Kidney glomerular epithelial cell (primary cell): ENCODE results near the gene SDK2.
A peak's percentile ranks its signal among the peaks of the same experiment; 100 is the strongest.

ENCODE experiments used
- DNase-seq: peaks from one replicate; lab custom pipeline; 2025; lab: John Stamatoyannopoulos, UW

Gene SDK2

DNA sequence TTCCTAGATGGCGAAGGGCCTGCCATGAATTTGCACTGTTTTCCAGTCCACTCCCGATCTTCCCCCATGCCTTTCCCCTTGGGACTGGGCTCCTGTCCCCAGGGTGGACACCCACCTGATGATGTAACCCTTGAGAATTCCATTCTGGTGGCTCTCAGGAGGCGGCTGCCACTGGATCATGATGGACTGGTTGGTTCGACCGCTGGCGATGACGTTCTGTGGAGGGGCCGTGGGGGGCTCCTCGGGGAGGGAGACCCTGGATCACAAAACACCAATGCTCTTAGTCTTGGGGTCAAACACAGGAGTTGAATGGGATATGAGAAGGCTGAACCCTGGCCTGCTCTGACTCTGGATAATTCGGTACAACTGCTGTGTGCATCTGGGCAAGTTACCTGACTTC lies 225.2 kb downstream of the SDK2 start:
- no peak for DNase-seq

DNA sequence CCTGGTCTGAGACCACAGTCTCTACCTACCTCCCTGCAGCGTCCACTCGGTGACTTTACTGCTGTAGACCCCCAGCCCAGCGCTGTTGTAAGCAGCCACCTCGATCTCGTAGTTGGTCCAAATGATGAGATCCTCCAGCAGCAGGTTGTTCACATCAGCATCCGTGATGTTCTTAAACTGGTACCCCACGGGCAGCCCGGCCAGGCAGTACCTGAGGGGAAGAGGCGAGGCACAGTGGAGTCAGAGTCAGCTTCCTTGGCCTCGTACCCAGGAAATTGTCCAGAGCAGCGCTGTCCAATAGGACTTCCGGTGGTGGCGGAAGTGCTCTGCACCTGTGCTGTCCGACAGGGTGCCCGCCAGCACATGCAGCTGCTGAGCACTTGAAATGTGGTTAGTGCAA lies 228.5 kb downstream of the SDK2 start:
- DNase-seq: no peak

DNA sequence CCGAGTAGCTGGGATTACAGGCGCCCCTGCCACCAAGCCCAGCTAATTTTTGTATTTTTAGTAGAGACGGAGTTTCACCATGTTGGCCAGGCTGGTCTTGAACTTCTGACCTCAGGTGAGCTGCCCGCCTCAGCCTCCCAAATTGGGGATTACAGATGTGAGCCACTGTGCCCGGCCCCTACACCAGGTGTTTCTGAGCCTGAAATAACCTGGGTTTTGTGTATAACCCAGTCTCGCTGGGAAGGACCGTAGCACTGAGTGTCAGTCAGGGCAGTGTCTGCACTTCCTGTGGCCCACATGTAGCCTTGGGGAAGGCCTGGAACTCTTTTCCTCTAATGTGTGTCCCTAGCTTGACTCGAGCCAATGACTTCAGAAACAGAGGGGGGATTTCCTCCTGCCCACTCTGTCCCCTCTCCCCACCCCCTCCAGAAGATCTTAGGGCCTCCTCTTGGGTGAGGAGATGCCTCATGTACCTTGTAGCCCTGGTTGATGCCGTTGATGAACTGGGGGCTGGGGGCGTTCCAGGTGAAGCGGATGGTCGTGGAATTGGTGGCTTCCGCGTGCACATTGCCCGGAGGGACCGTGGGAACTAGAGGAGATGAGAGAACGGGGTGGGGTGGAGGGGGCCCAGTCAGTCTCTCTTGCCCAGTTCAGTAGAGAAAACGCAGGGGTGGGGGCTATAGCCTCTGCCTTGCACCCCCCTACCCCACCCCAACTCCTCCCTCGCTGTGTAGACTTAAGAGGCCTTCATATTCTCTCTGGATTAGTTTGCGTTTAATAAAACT lies 229.9 kb downstream of the SDK2 start:
- no peak for DNase-seq

DNA sequence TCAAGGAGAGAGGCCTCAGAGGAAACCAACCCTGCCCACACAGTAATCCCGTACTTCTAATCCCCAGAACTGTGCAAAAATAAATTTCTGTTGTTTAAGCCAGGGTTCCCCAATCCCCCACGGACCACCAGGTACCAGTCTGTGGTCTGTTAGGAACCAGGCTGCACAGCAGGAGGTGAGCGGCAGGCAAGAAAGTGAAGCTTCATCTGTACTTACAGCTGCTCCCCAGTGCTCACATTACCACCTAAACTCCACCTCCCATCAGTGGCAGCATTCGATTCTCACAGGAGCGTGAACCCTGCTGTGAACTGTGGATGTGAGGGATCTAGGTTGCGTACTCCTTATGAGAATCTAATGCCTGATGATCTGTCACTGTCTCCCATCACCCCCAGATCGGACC lies 231.3 kb downstream of the SDK2 start:
- DNase-seq: no peak

DNA sequence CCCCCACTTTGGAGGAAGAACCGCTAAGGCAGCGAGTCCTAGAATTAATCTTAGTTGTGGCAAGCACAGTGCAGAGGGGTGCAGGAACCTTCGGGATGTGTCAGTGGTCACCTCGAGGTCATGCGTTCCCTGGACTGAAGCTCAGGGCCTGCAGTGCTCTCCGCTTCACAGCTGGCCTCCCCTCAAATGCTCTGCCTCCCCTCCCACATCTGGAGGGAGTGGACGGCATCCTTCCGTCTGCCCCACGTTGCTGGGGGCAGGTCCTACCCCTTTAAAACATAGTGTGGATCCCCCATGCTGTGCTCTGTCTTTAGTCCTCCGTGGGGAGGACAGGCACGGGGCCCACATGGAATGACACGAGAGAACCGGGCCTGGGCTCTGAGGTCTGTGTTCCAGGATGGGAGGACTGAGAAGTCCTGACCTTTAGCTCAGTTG lies 232.9 kb downstream of the SDK2 start:
- DNase-seq: no peak

DNA sequence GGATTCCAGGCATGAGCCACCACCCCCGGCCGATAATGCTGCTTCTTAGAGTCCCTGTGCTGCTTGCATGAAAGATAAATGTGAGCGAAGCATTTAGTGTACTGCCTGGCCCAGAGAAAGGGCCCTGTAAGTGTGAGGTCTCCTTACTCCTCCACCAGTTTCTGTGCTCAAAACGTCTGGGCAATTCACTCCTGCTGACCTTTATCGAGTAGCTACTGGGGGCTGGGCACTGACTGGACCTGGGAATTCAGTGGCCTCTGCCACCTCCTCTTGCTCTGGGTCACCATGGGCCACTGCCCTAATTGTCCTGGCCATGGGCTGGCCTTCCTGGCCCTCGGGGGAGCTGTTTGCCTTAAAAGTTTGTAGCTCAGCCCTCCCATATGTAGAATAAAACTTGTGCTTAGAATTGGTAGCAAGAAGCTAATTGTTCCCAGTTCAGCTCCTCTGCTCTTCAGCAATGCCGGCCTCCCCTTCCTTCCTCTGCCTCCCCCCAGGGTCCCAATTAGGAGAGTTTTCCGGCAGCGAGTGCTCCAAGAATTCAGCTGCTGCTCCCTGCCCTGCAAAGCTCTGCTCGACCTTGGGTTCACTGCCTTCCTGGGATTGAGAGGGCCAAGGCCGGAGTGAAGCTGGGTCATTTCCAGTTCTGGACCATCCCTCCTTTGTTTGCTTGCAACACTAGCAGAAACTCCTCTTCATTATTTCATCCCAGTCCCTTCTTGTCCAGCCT lies 233.5 kb downstream of the SDK2 start:
- no peak for DNase-seq

DNA sequence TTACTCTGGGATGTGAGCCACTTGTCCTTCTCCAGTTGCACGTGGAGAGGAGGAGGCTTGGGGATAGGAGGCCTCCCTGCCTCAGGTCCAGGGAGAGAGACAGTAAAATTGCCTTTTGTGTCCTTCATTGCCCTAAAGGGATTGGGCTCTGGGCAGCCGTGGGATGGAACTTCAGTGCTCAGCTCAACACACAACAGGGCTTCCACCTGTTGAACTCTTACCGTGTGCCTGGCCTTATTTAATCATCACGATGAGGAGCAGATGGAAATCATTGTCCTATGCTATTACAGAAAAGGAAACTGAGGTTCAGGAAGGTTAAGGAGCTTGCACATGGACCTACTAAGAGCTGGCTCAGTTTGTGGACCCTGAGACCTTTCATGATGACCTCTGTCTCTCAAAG lies 240.0 kb downstream of the SDK2 start:
- no peak for DNase-seq

DNA sequence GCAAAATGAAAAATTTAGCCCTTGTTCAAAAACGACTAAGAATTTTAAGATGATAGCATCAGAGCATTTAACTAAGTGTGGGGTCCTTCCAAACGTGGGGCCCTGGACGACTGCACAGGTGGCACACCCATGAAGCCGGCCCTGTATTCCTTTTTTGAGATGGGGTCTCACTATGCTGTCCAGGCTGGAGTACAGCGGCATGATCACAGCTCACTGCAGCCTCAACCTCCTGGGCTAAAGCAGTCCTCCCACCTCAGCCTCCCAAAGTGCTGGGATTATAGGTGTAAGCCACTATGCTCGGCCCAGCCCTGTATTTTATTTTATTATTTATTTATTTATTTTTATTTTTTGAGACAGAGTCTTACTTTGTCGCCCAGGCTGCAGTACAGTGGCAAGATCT lies 241.8 kb downstream of the SDK2 start:
- DNase-seq: no peak

DNA sequence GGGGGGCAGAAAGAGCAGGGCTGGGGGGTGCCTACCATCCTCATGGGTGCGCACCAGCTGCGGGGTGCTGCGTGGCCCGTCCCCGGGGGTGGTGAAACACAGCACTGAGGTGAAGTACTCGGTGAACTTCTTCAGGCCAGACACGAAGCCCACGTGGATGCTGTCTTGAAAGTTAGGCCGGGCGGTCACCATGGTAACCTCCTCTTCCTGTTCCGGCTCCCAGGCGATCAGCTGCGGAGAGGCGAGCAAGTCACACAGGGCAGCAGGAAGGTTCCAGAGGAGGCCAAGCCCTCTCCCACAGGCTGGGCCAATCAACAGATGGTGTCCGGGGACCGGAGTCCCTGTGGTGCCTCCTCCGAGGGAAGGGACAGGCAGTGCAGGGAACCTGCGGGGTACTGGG lies 242.3 kb downstream of the SDK2 start:
- DNase-seq: no peak

DNA sequence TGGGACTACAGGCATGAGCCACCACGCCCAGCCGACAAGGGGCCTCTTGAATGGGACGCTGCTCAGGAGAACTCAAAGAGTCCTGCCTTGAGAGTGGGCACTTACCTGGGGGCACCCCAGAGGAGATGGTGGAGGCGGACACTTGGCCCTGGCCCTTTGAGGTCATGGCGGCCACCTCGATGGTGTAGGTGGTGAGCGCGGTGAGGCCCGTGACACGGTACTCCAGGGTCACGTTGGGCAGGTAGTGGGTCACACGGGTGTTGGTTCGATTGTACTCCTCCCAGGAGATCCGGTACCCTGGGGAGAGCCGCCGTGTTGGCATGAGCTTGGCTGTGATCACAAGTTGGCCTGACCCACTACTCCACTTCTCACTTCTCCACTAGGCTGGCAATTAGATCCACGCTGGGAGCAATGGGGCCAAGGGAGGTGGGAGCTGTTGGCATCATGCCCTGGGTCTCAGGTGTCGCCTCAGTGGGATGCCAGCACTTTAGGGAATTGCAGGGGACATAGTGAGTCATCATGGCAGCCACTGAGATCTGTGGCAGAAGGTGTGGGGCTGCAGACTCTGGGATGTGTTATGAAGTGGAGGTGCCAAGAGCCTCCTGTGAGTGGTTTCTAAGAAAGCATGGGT lies 243.2 kb downstream of the SDK2 start:
- DNase-seq: no peak

DNA sequence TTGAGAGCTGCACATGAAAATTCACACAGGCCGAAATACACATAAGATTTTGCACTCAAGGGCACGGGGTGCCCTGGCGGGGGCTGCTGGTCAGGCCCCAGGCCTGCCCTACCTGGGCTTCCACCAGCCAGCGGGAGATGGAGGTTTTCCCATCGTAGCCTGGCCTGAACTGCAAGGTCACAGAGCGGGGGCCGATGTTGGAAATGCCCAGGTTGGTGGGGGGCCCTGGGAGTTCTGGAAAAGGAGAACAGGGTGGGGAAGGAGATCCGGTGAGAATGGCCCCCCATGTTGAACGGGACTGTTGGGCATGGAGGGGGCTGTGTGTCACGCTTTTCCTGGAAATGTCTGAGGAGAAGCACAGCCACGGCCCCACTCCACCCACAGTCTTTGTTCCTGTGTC lies 245.2 kb downstream of the SDK2 start:
- DNase-seq: no peak

DNA sequence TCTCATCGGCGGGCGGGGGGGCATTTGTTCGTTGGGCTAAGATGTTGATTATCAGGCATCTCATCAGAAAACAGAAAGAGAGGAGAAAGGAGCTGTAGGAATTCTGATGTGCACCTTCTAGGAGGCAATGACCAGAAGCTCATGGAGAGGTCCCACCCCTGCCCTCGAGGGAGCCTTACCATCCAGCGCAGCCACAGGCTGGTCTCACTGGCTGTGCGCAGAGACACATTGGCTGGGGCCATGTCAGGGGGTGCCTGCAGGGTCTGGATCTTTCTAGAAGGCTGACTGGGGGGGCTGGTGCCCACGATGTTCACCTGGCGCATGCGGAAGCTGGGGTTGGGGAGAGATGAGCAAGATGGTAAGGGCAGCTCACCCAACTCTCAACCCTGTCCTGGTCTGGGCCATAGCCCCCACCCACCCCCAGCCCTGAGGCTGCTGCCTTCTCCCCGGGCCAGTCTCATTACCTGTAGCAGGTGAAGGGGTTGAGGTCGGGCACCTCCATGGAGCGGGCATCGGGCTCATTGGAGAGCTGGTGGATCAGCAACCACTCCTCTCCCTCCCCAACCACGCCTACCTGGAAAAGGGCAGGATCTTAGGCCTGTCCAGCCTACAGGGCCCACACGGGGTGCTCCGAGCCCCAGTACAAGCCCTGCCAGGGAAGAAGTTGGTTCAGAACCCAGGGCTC lies 246.2 kb downstream of the SDK2 start:
- no peak for DNase-seq

DNA sequence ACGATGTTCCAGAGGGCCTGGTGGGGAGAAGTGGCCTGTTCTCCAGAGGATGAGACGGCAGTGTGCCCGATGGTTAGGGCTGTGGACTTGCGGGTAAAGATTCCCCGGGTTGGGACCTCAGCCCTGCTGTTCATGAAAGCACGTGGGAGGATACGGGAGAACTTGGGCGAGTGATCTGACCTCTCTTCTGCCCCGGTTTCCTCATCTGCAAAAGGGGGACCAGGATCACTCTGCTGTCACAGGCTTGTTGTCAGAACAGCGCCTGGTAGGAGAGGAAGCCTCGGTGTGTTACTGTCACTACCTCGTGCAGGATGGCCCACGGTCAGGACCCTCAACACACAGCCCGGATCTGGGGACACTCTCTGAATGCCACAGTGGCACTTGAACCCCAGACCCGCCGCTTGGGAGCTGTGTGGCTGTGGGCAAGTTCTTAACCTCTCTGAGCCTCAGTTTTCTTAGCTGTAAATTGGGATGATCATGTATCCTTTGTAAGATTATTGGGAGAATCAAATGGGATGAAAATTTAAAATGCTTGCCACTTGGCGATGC lies 246.9 kb downstream of the SDK2 start:
- DNase-seq: no peak

DNA sequence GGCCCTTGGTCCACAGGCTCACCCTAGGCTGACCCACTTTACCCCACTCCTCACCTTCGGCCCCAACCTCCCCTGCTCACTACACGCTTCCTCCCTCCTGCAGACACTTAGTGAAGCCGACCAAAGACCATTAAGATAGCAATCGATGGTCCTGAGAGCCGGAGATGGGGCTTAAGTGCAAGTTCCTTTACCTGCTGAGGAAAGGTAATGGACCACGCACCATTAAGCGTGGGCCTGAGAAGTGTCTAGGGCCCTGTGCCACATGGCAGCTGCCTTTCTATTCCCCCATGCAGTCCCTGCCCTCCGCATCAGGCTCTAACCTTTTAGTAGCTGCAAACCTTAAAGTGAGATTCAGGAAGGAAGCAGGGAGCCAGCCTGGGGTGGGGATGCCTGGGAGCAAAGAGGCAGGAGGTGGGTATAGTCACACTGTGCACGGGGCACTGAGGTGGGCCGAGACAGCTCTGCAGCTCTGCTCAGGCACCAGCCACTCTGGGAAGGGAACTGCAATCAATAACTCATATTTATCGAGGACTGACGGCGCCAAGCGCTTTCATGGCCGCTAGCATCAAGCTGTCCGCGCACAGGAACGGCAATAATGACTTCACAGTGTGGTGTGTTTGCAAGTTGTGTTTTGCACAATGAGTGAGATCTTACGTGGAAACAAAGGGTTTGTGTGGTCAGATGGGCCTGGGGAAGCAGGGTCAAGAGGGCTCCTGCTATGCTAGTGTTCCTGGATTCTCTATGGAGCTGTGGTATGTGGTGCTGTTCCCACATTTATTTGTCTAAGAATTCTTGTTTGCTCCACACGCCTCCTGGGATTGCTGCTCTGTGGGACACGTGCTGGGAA lies 247.6 kb downstream of the SDK2 start:
- no peak for DNase-seq

DNA sequence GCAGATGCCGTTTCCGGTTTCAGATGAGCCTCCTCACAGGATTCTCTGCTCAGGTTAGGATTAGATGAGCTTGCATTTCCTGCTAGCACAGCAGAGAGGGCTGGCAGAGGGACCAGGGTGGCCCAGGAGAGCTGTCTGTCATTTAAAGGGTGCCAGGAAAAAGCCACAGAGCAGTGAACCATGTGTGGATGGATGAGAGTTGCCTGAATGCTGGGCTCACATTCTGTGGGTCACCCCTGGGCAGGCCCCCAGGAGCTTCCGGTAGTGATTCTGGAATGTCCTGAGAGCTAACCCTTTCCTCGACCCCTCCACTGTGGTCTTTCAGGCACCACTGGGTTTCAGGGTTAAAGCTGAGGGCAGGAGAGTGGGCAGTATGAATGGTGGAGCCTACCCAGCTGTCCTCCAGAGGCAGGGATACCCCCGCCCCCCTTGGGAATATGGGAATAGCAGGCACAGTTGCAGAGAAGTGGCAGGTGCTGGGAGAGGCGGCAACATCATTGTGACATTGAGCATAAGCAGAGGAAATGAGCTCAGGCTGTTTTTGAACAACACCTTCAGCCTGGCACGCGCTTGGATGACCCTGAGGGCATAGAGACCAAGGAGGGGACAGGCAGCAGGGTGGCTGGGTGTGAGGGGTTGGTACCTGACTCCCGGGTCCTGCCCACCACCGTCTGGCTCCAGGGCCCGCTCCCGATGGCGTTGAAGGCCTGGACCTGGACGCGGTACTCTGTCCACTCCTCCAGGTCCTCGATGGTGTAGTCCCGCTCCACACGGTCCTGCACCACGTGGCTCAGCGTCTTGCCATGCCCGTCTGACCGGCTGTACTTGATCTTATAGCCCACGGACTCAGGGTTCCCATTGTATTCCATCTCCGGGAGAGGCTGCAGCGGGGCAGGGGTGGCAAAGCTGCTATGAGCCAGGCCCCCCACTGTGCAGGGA lies 249.5 kb downstream of the SDK2 start:
- DNase-seq: peak; percentile 3

DNA sequence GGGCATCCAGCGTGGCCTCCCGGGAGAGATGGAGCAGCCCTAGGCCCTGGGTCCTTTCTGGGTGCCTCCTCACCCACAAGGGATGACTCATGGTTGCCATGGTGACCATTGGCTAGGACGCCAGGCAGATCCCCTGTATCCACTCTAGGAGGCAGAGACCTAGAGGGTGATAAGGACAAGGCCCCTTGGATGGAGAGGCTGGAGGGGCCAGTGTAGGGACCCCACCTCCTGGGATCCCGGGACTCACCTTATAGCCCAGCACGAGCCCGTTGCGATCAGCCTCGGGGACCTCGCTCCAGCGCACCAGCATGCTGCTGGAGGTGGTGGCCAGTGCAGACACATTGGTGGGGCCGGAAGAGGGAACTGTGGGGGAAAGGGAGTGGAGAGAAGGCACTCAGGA lies 250.3 kb downstream of the SDK2 start:
- DNase-seq: no peak

DNA sequence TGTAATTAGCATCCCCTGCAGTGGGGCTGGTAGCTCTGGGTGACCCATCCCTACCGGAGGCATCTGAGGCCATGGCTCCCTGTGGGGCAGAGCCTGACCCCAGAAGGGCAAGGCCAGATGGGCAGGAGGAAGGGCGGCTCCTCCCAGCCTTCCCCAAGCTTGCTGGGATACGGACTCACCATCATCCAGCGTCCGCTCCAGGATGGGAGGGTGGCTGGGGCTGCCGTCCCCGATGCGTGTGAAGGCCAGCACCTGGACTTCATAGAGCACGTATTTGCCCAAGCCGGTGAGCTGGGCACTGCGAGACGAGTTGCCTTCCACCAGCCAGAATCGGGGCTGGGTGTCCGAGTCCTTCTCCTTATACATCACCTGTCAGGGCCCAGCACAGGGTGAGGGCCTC lies 250.9 kb downstream of the SDK2 start:
- DNase-seq: no peak

DNA sequence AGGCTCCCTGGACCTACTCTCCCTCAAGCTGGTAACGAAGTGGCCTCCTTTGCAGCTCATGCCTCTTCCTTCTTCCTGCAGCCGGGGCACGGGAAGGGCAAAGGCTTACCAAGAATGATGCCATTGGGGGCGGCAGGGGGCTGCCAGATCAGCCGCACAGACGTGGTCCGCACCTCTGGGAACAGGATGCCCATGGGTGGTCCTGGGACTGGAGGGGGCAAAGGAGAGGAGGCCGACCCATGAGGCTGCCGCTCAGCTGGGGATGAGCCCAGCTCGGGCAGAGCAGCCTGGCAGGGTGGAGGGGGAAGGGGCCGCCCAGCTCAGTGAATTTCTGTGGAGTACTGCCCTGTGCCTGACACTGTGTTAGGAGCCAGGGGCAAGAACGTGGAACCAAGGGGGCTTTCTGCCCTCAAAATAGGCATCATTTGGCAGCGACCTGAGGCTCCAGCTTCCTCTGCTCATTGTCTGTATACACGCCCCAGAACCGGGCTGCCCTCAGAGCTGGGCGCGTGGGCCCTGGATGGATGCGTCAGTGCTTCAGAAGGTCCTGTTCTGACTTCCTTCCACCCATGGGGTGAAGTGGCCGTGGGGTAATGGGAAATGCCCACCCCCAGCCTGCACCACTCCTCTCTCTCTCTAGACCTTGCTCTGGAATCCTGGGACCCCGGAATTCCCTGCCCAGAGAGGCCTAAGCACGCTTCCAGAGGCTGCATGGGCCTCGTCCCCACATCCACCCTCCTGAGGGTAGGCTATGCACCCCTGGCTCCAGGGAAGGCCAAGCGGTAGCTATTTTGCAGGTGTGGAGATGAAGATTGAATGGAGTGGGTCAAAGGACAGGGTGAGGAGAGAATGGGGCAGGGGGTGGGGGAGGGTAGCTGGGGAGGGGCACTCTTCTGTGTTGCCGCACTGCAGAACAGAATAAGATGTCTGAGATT lies 252.6 kb downstream of the SDK2 start:
- no peak for DNase-seq

DNA sequence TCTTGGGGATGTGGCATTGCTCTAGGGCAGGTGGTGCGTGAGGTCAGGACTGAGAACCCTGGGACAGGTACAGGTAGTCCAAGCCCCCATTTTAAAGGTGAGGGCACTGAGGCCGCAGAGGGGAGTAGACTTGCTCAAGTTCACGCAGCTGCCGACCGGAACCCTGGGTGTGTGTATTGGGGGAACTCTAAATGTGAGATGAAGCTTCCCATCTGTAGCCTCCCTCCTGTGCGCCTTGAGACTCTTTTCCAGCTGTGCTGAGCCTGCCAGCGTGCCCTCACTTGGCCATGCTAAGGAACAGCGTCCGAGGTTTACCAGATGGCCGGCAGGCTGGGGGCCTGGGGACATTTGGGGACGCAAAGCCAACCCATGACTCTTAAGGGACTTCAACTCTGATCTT lies 253.4 kb downstream of the SDK2 start:
- no peak for DNase-seq
